ENCODE data around the gene CYP2C18.

DNA sequence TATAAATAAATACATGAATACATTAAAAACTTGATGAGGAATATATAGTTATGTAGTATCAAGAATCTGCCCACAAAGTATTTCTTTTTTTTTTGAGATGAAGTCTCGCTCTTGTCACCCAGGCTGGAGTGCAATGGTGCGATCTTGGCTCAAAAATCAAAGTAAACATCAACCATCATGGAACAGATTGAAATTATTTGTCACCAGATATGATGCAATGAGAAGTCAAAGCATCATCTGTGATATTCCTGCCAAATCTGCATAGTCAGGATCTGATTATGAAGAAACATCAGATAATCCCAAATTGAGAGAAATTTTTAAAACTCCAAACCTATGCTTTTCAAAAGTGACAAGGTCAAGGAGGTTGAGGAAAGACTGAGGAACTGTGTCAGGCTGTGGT is 5.1 kb upstream of the CYP2C18 start:
- TF ChIP-seq CTCF (conservative IDR thresholded peaks at IDR 0.05; ENCODE audit: low read depth, low read length) (no peak), EZH2 (IDR thresholded peaks at IDR 0.05; ENCODE audit: borderline replicate concordance, low read depth, low read length, poor library complexity, severe bottlenecking) (no peak)

Data from A673 (cell line).